HG03139 (cell line): ENCODE measurements around the gene NAALAD2.
"Not testable (repeated sequence)": the region's sequence is repeated elsewhere in the genome, so short reads cannot be mapped to it uniquely, and the experiment has no call there.

Experiments used
- ATAC-seq: cut with Tn5 transposase; IDR thresholded peaks from one replicate; pipeline ENCODE4 v1.9.1; 2021; ENCODE audit not compliant: unreplicated experiment

The NAALAD2 gene

DNA sequence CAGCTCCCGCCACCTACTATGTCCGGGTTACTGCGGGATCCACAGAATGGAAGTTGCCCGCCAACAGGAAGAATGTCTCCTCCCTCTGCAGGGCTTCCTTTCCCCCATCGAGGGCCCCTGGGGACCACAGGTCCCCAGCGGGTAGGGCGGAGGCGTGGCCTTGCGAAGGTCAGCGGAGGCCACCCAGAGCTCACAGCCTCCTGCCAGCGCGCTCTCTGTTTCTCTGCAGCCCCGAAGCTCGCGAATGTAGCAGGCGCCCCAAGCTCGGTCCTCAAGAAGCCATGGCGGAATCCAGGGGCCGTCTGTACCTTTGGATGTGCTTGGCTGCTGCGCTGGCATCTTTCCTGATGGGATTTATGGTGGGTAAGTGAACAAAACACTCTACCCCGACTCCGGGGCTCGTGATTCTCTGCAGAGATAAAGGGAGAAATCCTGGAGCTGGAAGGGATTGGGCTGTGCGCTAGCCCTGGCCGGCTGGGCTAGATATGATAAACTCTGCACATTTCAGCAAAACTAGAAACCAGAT lies at the start of gene NAALAD2:
Gene NAALAD2 (plus strand): TSS at position 186 of the 526 bp plus-strand sequence. CDS start 96 bp downstream, at position 282.
- peak; percentile 94 for ATAC-seq

DNA sequence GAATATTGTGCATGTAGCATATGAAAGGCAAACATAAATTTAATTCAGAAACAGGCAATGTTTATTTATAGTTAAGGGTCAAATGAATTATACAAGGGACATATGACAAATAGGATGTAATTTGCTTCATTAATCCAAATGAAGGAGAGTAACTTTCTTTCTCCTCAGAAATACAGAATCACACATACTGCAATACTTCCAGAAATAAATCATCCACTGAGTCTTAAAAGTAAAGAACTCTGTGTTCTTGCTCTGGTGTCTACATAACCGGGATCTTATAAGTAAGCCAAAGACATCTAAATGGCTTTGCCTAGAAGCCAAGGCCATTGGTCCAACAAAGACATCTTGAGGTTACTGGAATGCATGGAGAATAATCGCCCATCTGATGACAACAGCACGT lies 48.8 kb upstream of the NAALAD2 start, which contains the start of gene UBTFL1:
Gene UBTFL1 (plus strand): TSS at position 301 of the 400 bp plus-strand sequence. CDS start 0 bp downstream, at position 301.
- ATAC-seq, result not testable (repeated sequence)

DNA sequence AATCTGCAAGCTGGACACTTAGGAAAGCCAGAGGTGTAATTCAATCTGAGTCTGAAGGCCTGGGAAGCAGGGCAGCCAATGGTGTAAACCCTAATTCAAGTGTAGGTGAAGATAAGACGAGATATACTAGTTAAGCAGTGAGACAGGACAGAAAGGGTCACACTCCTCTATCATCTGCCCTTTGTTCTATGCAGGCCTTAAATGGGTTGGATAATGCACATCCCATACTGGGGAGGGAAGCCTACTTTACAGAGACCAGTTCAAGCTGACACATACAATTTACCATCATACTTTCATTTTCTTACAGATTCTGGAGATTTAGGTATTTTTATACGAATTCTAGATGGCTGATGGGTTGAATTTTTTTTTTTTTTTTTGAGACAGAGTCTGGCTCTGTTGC lies 45.7 kb upstream of the NAALAD2 start:
- not testable (repeated sequence) for ATAC-seq

DNA sequence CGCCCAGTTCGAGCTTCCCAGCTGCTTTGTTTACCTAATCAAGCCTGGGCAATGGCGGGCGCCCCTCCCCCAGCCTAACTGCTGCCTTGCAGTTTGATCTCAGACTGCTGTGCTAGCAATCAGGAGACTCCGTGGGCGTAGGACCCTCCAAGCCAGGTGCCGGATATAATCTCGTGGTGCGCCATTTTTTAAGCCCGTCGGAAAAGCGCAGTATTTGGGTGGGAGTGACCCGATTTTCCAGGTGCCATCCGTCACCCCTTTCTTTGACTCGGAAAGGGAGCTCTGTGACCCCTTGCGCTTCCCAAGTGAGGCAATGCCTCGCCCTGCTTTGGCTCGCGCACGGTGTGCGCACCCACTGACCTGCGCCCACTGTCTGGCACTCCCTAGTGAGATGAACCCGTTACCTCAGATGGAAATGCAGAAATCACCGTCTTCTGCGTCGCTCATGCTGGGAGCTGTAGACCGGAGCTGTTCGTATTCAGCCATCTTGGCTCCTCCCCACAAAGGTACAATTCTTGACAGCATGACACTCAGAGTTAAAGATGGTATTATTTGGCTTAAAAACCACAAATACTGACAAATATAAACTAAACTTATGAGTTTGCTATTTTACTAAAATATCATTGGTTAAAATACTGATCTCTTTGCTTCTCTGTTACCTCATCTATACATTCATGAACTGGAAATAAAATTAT lies 39.1 kb upstream of the NAALAD2 start:
- not testable (repeated sequence) for ATAC-seq

DNA sequence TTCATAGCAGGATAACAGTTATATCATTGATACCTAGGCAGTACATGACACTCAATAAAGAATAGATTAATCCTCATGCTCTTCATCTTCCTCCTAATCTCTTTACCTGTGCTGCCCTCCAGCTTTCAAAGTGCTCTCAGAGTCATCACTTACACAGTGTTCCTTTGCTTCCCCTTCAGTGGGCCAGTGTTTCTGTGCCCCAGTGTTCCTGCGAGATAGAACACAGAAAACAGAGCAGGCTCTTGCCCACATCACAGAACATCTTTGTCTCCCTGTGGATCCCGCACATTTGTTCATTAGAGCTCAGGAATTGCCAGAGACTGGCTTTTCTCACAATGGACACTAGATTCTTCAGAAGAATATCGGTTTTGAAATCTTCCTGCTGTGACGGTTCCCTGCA lies 36.2 kb upstream of the NAALAD2 start:
- ATAC-seq, result not testable (repeated sequence)

DNA sequence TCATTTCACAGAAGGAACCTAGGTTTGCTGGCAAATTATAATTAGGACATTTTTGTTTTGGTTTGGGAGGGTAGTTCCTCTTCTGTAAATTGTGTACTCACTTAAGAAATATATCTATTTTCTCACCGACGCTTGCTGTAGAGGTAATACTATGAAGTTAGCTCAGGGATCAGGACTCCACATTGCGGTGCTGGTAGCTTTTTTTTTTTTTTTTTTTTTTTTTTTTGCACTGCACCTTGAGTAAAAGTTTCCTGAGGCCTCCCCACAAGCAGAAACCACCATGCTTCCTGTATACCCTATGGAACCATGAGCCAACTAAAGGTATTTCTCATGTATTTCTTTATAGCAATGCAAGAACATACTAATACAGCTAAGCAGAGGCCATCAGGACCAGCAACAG lies 34.0 kb upstream of the NAALAD2 start:
- ATAC-seq, result no peak

DNA sequence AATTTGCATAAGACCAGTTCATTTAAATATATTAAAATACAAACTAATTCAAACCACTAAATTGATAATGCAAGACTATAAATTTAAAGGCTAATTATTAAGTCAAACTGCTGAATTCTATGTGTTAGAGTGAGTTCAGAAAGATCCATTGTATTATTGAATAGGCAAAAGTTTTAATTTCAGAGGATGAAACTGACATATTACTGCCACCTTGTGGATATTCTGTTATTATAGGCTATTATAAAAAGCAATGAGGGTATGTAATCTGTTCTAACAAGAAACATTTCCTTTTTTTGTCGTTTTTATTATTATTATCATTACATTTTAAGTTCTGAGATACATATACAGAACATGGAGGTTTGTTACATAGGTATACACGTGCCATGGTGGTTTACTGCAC lies 20.9 kb upstream of the NAALAD2 start:
- ATAC-seq, result no peak

DNA sequence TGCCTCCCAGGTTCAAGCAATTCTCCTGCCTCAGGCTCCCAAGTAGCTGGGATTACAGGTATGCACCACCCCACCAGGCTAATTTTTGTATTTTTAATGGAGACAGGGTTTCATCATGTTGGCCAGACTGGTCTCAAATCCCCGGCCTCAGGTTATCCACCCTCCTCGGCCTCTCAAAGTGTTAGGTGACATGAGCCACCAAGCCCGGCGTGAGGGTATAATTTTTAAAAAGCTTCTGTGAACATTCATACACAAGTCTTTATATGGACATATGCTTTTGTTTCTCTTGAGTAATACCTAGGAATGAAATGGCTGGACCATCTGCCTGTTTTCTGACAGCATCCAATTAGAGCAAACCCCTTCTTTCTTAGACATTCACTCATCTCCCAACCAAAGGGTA lies 14.3 kb upstream of the NAALAD2 start:
- no peak for ATAC-seq

DNA sequence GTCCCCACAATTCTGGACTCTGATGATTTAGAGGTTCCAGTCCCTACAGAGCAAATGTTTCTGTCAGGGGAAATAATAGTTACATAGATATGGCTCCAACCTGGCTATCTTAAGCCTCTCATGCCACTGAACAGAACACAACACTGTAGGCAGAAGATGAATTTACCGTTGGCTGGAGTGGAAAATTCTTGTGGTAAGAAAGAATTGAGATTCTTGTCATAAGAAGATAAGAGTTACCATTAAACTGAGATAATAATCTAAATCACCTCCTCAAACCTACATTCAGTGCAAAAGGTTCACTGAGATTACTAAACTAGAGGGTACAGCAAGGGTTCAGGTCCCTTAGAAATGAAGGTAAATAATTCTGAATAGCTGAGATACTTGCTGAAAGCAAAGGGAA lies 10.1 kb upstream of the NAALAD2 start:
- no peak for ATAC-seq

DNA sequence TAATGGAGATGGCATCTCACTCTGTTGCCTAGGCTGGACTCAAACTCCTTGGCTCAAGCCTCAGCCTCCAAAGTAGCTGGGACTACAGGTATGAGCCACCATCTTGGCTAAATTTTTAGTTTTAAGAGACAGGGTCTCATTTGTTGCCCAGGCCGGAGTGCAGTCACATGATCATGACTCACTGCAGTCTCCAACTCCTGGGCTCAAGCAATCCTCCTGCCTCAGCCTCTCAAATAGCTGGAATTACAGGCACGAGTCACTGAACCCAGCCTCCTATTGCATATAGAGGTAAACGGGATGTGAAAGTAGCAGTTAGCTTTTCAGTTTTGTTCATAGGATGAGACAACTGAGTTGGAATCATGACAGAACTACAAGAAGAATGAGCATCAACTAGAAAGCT lies 9.5 kb upstream of the NAALAD2 start:
- no peak for ATAC-seq

DNA sequence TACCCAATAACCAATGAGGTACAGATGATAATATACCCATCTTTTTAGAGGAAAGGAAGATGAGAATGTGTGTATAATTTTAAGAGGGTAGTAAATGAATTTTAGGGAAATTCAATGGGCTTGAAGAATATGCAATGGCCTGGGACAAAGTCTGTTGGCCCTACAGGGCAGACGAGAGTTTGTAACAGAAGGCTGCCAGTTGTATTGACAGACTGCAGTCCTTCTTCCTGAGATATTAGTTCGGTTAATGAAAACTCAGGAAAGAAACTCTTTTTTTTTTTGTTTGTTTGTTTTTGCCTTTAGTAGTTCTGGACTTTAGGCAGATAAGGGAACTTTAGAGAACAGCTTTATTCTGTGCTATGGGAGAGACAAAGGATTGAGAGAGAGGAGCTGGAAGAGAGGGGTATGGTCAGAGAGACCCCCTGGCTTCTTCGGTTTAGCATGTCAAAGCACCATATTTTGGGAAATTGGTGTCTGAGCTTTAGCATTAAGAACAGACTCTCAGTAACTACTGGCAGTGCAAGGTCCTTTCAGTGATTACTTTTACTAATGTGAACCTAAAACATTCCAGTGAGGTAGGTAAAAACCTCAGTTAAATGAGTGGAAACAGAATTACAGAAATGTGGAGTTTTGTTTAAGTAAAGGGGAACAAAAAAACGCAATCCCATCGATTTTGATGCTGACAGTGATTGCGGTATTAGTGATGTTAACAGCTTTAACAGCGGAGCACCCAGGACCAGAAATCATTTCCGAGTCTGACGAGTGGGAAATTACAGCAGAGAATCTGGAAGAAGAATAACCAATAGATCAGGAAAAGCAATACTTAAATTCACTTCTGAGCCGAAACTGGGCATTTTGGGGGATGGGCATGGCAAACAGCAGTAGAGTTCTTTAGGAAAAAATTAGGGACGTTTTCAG lies 644 bp upstream of the NAALAD2 start:
- ATAC-seq, result no peak

DNA sequence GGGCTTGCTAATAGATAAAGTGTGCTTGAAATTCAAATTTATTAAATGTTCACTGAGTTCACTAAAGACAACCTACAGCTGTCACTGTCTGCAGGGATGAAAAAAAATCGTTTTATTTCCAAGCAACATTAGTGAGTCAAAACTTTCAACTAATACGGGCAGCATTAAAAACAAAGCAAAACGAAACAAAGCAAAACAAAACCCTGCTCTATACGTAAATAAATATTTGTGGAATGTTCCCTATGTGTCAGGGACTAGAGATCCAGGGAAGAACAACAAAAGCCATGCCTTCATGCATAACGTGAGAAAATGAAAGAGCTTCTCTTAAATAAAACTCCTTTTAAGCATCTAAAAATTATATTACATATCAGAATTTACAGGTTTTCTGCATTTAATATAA lies 553 bp downstream of the NAALAD2 start:
- ATAC-seq, result no peak

DNA sequence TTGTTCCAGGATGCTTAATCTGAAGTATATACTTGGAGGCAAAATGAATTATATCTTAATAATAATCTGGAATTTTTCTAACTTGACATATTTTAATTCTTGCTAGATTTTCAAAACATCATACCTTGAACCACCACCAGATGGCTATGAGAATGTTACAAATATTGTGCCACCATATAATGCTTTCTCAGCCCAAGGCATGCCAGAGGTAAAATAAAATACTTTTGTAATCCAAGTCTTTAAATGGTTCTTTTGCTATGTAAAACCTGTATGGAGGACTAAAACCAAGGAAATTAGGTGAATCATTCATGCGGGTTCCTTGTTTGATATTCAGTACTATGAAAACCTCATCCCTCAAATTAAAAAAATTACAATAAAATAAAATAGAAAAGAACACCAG lies 14.4 kb downstream of the NAALAD2 start:
- no peak for ATAC-seq

DNA sequence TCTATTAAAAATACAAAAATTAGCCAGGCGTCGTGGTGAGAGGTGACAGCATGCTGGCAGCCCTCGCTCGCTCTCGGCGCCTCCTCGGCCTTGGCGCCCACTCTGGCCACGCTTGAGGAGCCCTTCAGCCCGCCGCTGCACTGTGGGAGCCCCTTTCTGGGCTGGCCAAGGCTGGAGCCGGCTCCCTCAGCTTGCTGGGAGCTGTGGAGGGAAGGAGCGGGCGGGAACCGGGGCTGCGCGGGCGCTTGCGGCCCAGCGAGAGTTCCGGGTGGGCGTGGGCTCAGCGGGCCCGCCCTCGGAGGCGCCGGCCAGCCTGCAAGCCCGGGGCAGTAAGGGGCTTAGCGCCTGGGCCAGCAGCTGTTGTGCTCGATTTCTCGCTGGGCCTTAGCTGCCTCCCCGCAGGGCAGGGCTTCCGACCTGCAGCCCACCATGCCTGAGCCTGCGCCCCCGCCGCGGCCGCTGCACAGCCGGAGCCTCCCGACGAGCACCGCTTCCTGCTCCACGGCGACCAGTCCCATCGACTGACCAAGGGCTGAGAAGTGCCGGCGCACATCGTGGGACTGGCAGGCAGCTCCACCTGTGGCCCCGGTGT lies 32.6 kb downstream of the NAALAD2 start:
- not testable (repeated sequence) for ATAC-seq

DNA sequence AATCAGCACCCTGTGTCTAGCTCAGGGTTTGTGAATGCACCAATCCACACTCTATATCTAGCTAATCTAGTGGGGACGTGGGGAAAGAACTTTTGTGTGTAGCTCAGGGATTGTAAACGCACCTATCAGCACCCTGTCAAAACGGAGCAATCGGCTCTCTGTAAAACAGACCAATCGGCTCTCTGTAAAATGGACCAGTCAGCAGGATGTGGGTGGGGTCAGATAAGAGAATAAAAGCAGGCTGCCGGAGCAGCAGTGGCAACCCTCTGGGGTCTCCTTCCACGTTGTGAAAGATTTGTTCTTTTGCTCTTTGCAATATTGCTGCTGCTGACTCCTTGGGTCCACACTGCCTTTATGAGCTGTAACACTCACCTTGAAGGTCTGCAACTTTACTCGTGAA lies 33.2 kb downstream of the NAALAD2 start:
- ATAC-seq, result not testable (repeated sequence)

DNA sequence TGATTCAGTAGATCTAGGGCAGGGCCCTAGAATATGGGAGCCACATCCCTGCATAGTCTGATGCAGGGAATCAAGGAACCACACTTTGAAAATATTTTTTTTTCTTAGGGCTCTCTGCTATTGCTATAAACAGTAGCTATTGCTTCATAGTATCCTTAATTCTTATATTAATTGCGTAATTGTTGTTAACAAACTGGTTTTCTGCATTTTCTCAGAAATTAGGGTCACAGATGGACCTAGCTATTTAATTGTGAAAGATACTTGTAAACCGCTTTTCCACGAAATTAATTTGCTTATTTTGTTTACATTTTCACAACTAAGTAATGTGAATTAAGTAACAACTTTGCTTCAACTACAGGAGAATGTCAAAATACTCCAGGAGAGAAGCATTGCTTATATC lies 34.1 kb downstream of the NAALAD2 start:
- ATAC-seq, result no peak

DNA sequence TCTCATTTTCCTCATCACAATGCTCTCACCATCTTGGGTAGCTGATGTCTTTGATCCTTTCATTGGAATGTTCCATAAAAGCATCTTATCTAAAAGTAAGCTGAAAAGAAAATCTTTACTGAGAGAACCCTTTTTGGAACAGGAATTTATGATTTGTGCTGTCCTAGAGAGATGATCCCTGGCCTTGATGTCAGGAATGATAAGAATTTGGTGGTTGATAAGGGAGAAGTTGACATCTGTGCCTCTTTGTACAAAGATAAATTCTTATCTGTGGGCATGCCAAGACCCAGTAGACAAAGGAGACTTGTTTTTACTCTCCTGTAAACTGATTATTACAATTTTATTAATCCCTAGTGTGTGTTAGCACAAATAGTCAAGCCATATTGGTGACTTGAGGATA lies 36.9 kb downstream of the NAALAD2 start:
- ATAC-seq, result no peak

DNA sequence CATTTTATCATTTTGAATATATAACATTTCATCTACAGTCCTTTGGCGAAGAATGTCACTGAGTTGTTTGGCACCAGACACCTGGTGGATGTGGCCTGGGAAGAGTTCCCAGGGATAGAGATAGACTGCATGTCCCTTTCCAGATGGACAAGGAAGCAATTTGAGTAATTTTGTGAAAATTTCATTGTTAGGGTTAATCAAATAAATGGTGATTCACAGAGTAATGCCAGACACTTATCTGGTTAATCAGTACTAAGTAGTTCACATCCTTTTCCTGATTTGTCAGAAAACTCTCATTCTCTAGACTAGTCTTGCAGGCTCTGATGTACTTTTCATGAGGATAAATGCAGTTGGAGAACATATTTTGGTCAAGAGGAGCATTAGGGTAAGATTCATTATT lies 41.6 kb downstream of the NAALAD2 start:
- ATAC-seq, result no peak

DNA sequence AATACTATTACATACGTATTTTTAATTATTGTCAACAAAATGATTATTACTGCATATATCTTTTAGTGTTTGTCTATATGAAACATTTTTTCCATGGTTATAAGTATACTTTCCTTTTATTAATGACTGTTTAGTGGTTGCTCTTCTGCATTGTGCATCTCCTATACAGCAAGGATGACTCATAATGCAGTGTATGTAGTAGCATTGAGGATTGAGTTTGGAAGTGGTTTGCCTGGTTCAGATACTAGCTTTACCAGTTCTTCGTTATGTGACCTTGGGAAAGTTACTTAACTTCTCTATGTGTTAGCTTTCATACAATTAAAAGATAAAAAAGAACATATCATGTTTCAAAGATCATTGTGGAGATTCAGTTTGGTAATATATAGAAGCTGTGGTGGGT lies 44.3 kb downstream of the NAALAD2 start:
- no peak for ATAC-seq

DNA sequence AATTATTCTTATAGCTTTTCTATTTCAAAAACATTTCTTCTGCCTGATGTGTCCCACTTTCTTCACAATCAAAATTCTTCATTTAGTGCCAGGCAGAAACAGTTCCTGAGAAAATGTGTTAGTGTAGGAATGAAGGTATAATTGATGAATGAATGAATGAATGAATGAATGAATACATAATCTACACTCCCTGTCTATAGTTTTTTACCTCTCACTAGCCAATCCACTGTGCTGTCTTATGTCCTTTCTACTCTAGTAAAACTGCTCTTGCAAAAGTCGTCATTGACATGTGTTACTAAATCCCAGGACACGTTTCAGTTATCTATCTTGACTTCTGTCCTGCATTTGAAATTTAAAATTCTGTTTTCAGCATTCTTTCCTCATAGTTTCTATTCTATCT lies 45.5 kb downstream of the NAALAD2 start:
- ATAC-seq, result no peak

DNA sequence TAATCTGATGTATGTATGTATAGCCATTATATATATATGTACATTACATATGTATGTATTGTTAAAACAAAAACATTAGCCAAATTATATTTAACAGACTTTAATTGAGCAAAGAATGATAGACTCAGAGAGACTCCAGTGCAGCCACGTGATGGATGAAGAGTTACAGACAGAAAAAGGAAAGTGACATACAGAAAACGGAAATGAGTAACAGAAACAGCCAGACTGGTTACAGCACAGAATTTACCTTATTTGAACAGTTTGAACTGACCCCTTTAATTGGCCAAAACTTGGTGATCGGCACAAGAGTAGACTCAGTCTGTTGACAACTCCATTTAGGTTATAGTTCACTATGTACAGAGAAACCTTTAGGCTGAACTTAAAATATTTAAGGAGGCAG lies 53.4 kb downstream of the NAALAD2 start:
- ATAC-seq, result no peak
